ENCODE results near the gene DHH.

The DHH gene

GRCh38 chr12:49049566-49050224 is 44.9 kb downstream of the DHH start:
- no peak overlapping the region for H3K9ac ChIP-seq (ENCODE audit: low read length)
- TF ChIP-seq CTCF (IDR thresholded peaks at IDR 0.05; ENCODE audit: insufficient read depth, low read length, poor library complexity, severe bottlenecking), result no peak
- no peak for TF ChIP-seq EZH2phosphoT487 (conservative IDR thresholded peaks at IDR 0.05; ENCODE audit: low read length)
- no peaks in the 10 kb centered on the region for H3F3A ChIP-seq (ENCODE audit: insufficient read depth)
- H4K20me1 ChIP-seq (ENCODE audit: low read depth, low read length), result no peaks in the 10 kb centered on the region; the same call in 1 of the 2 replicates
- no peak overlapping the region for H2AFZ ChIP-seq (ENCODE audit: low read depth, low read length, severe bottlenecking)
- no peaks in the 10 kb centered on the region for H3K27me3 ChIP-seq (ENCODE audit: low read length)
- no peak overlapping the region for H3K4me3 ChIP-seq (ENCODE audit: insufficient read depth, low read length, poor library complexity, severe bottlenecking)
- H3K79me2 ChIP-seq (ENCODE audit: insufficient read depth, low read length), result peaks cover 4% of the 10 kb centered on the region
- H3K4me2 ChIP-seq (ENCODE audit: low read depth, low read length, poor library complexity, severe bottlenecking), result no peak overlapping the region
- no peaks in the 10 kb centered on the region for H3K9me3 ChIP-seq (ENCODE audit: insufficient read depth, low read length)
- no peak overlapping the region for H3K27ac ChIP-seq (ENCODE audit: low read depth, low read length)
- no peaks in the 10 kb centered on the region for H3K9me2 ChIP-seq (replicated peaks; ENCODE audit: insufficient read depth, low read length)
- no peaks in the 10 kb centered on the region; the same call in 1 of the 2 replicates for H3K36me3 ChIP-seq (ENCODE audit: low read length)

- TF ChIP-seq EZH2phosphoT487 (conservative IDR thresholded peaks at IDR 0.05; ENCODE audit: low read length) (no peak), CTCF (IDR thresholded peaks at IDR 0.05; ENCODE audit: insufficient read depth, low read length, poor library complexity, severe bottlenecking) (no peak)
- Histone ChIP-seq H3K9me2 (replicated peaks; ENCODE audit: insufficient read depth, low read length) (no peaks in the 10 kb centered on the region), H3K9me3 (ENCODE audit: insufficient read depth, low read length) (no peaks in the 10 kb centered on the region), H3K4me2 (ENCODE audit: low read depth, low read length, poor library complexity, severe bottlenecking) (no peak overlapping the region), H3K36me3 (ENCODE audit: low read length) (no peaks in the 10 kb centered on the region; the same call in 1 of the 2 replicates), H3K9ac (ENCODE audit: low read length) (no peak overlapping the region), H2AFZ (ENCODE audit: low read depth, low read length, severe bottlenecking) (no peak overlapping the region), H3K4me3 (ENCODE audit: insufficient read depth, low read length, poor library complexity, severe bottlenecking) (no peak overlapping the region), H3K27me3 (ENCODE audit: low read length) (no peaks in the 10 kb centered on the region), H3K27ac (ENCODE audit: low read depth, low read length) (no peak overlapping the region), H3F3A (ENCODE audit: insufficient read depth) (no peaks in the 10 kb centered on the region), H3K79me2 (ENCODE audit: insufficient read depth, low read length) (no peaks in the 10 kb centered on the region), H4K20me1 (ENCODE audit: low read depth, low read length) (no peaks in the 10 kb centered on the region)
Observed at GRCh38 chr12:49048953-49049352, 45.6 kb downstream of the DHH start.

GRCh38 chr12:49046129-49046895 is 48.3 kb downstream of the DHH start:
- no peak overlapping the region for H3K27ac ChIP-seq (ENCODE audit: low read depth, low read length)

More at GRCh38 chr12:49046129-49046895, 48.3 kb downstream of the DHH start:
- no peaks in the 10 kb centered on the region for H3F3A ChIP-seq (ENCODE audit: insufficient read depth)
- no peaks in the 10 kb centered on the region for H3K79me2 ChIP-seq (ENCODE audit: insufficient read depth, low read length)
- no peaks in the 10 kb centered on the region for H3K27me3 ChIP-seq (ENCODE audit: low read length)
- no peaks in the 10 kb centered on the region for H3K9me2 ChIP-seq (replicated peaks; ENCODE audit: insufficient read depth, low read length)
- no peak overlapping the region for H3K4me2 ChIP-seq (ENCODE audit: low read depth, low read length, poor library complexity, severe bottlenecking)
- no peak overlapping the region for H3K4me3 ChIP-seq (ENCODE audit: insufficient read depth, low read length, poor library complexity, severe bottlenecking)
- H4K20me1 ChIP-seq (ENCODE audit: low read depth, low read length), result no peaks in the 10 kb centered on the region
- no peak overlapping the region for H3K9ac ChIP-seq (ENCODE audit: low read length)
- no peak overlapping the region for H2AFZ ChIP-seq (ENCODE audit: low read depth, low read length, severe bottlenecking)
- H3K36me3 ChIP-seq (ENCODE audit: low read length), result peaks cover 3% of the 10 kb centered on the region; the same call in 1 of the 2 replicates
- TF ChIP-seq EZH2phosphoT487 (conservative IDR thresholded peaks at IDR 0.05; ENCODE audit: low read length), result no peak
- no peak for TF ChIP-seq CTCF (IDR thresholded peaks at IDR 0.05; ENCODE audit: insufficient read depth, low read length, poor library complexity, severe bottlenecking)
- H3K9me3 ChIP-seq (ENCODE audit: insufficient read depth, low read length), result no peaks in the 10 kb centered on the region
